ENCODE results near the gene ATOH1. TPM values are rescaled to one million over a fixed set of nuclear protein-coding genes. Genes with fewer than 3 reads are reported as not detected.

Gene ATOH1
- total RNA-seq, 1 experiment from 2014 or later, result 0.61 TPM

- H3K36me3 Mint-ChIP-seq, result no peaks in the 10 kb centered on the region
- H3K4me1 Mint-ChIP-seq, result no peaks in the 10 kb centered on the region
- H3K4me3 Mint-ChIP-seq, result no peak overlapping the region
- H3K9me3 Mint-ChIP-seq, result peaks cover 6% of the 10 kb centered on the region; the same call in 1 of the 2 replicates
- H3K27me3 Mint-ChIP-seq (ENCODE audit: low read depth), result no peaks in the 10 kb centered on the region
- POLR2A ChIA-PET, result no interaction called here
- DNase-seq (ENCODE audit: low spot score), result no peak
- ATAC-seq, result no peak
- TF ChIP-seq ZNF138 (CRISPR knock-in tag; conservative IDR thresholded peaks at IDR 0.05) (no peak), IRF2 (CRISPR knock-in tag; IDR thresholded peaks at IDR 0.05; ENCODE audit: borderline replicate concordance, low read depth) (no peak), ATF6 (CRISPR knock-in tag; IDR thresholded peaks at IDR 0.05) (no peak), ZBTB21 (CRISPR knock-in tag; IDR thresholded peaks at IDR 0.05; ENCODE audit: borderline replicate concordance) (no peak), RELA (CRISPR knock-in tag; IDR thresholded peaks at IDR 0.05; ENCODE audit: borderline replicate concordance) (no peak), ZNF121 (CRISPR knock-in tag; IDR thresholded peaks at IDR 0.05) (no peak), ATF1 (CRISPR knock-in tag; IDR thresholded peaks at IDR 0.05) (no peak), MXD4 (CRISPR knock-in tag; IDR thresholded peaks at IDR 0.05; ENCODE audit: borderline replicate concordance) (no peak), MLX (CRISPR knock-in tag; IDR thresholded peaks at IDR 0.05) (no peak), E2F4 (CRISPR knock-in tag; IDR thresholded peaks at IDR 0.05; ENCODE audit: borderline replicate concordance, low read depth) (no peak), ATF3 (CRISPR knock-in tag; conservative IDR thresholded peaks at IDR 0.05) (no peak), NFYB (CRISPR knock-in tag; conservative IDR thresholded peaks at IDR 0.05; ENCODE audit: low read depth) (no peak), JUN (CRISPR knock-in tag; IDR thresholded peaks at IDR 0.05) (no peak), ZBTB43 (CRISPR knock-in tag; IDR thresholded peaks at IDR 0.05) (no peak), FOXJ3 (CRISPR knock-in tag; IDR thresholded peaks at IDR 0.05; ENCODE audit: borderline replicate concordance) (no peak), ESRRA (CRISPR knock-in tag; IDR thresholded peaks at IDR 0.05; ENCODE audit: borderline replicate concordance) (no peak)
- CTCF ChIA-PET, result no interaction called here
- H3K27ac Mint-ChIP-seq, result no peak overlapping the region
These were observed 37.1 kb downstream of the ATOH1 start for GRCh38 chr4:93865650-93866049.

GRCh38 chr4:93867416-93868001 lies 39.0 kb downstream of the ATOH1 start:
- ChIA-PET CTCF (no interaction called here), POLR2A (no interaction called here)
- DNase-seq (ENCODE audit: low spot score) (no peak), ATAC-seq (no peak)
- Mint-ChIP-seq H3K4me1 (no peaks in the 10 kb centered on the region), H3K4me3 (no peak overlapping the region), H3K9me3 (peaks cover 6% of the 10 kb centered on the region; the same call in 1 of the 2 replicates), H3K27ac (no peak overlapping the region), H3K36me3 (no peaks in the 10 kb centered on the region), H3K27me3 (ENCODE audit: low read depth) (no peaks in the 10 kb centered on the region)
- TF ChIP-seq E2F4 (CRISPR knock-in tag; IDR thresholded peaks at IDR 0.05; ENCODE audit: borderline replicate concordance, low read depth), result no peak
- TF ChIP-seq ATF1 (CRISPR knock-in tag; IDR thresholded peaks at IDR 0.05), result no peak
- no peak for TF ChIP-seq FOXP1 (CRISPR knock-in tag; IDR thresholded peaks at IDR 0.05; ENCODE audit: borderline replicate concordance)
- TF ChIP-seq MXD4 (CRISPR knock-in tag; IDR thresholded peaks at IDR 0.05; ENCODE audit: borderline replicate concordance), result no peak
- no peak for TF ChIP-seq IRF2 (CRISPR knock-in tag; IDR thresholded peaks at IDR 0.05; ENCODE audit: borderline replicate concordance, low read depth)
- TF ChIP-seq PREB (CRISPR knock-in tag; IDR thresholded peaks at IDR 0.05; ENCODE audit: borderline replicate concordance), result no peak
- TF ChIP-seq TCF7 (CRISPR knock-in tag; IDR thresholded peaks at IDR 0.05; ENCODE audit: low read depth), result no peak
- TF ChIP-seq STAT6 (CRISPR knock-in tag; conservative IDR thresholded peaks at IDR 0.05; ENCODE audit: low read depth), result no peak
- no peak for TF ChIP-seq SOX15 (CRISPR knock-in tag; IDR thresholded peaks at IDR 0.05)
- TF ChIP-seq ZBTB43 (CRISPR knock-in tag; IDR thresholded peaks at IDR 0.05), result no peak
